Activated T-helper 17 cell treated with anti-CD3 and anti-CD28 coated beads, Interleukin-2, amount 50 U/mL, for 72 hours (primary cell): ENCODE results near the gene LILRB2. TPM values are rescaled to one million over a fixed set of nuclear protein-coding genes. Genes with fewer than 3 reads are reported as not detected.
"Not testable (repeated sequence)": the region's sequence is repeated elsewhere in the genome, so short reads cannot be mapped to it uniquely, and the experiment has no call there.

Experiments
- ATAC-seq: fragments of 150-1000 bp; cut with Tn5 transposase; replicated peaks from 2 replicates; pipeline ENCODE4 v1.10.0; 2021; ENCODE audit warnings: mild to moderate bottlenecking, moderate library complexity
- H3K27ac Mint-ChIP-seq: one replicate; pipeline ENCODE4 v1.8.0; 2022; ENCODE audit warnings: mixed read lengths
- H3K27me3 Mint-ChIP-seq: one replicate; pipeline ENCODE4 v1.8.0; 2022; ENCODE audit warnings: mixed read lengths
- H3K36me3 Mint-ChIP-seq: one replicate; pipeline ENCODE4 v1.8.0; 2022; ENCODE audit warnings: low read depth, mild to moderate bottlenecking, mixed read lengths
- H3K4me1 Mint-ChIP-seq: one replicate; pipeline ENCODE4 v1.8.0; 2022; ENCODE audit warnings: mixed read lengths
- H3K4me3 Mint-ChIP-seq: one replicate; pipeline ENCODE4 v1.8.0; 2022; ENCODE audit warnings: mild to moderate bottlenecking, mixed read lengths
- H3K9me3 Mint-ChIP-seq: one replicate; pipeline ENCODE4 v1.8.0; 2022; ENCODE audit warnings: mixed read lengths
- total RNA-seq, 2 donors: library from RNA; stranded (reverse); gene quantifications; one replicate each; pipeline ENCODE4 v1.2.3, GENCODE V29; 2022

The LILRB2 gene
- total RNA-seq, 2 donors from 2014 or later = not detected

- no peaks in the 10 kb centered on the region for H3K27me3 Mint-ChIP-seq
- no peaks in the 10 kb centered on the region for H3K36me3 Mint-ChIP-seq
- H3K4me1 Mint-ChIP-seq = peaks cover 7% of the 10 kb centered on the region
- peak overlapping the region; percentile 53 for H3K4me3 Mint-ChIP-seq
- H3K9me3 Mint-ChIP-seq = no peaks in the 10 kb centered on the region
- peak overlapping the region; percentile 40 for H3K27ac Mint-ChIP-seq
- peak; percentile 97 for ATAC-seq
These were observed 32.8 kb downstream of the LILRB2 start for GRCh38 chr19:54248016-54248601.

- H3K27ac Mint-ChIP-seq = peak overlapping the region; percentile 40
These were observed 33.6 kb downstream of the LILRB2 start for GRCh38 chr19:54247106-54247930.

GRCh38 chr19:54245936-54246335 lies 35.0 kb downstream of the LILRB2 start:
- no peak overlapping the region for H3K27ac Mint-ChIP-seq
- H3K4me3 Mint-ChIP-seq = no peak overlapping the region
- H3K4me1 Mint-ChIP-seq = peaks cover 7% of the 10 kb centered on the region
- H3K9me3 Mint-ChIP-seq = no peaks in the 10 kb centered on the region
- H3K36me3 Mint-ChIP-seq = no peaks in the 10 kb centered on the region
- H3K27me3 Mint-ChIP-seq = no peaks in the 10 kb centered on the region
- ATAC-seq = no peak

More at GRCh38 chr19:54247106-54247930, 33.6 kb downstream of the LILRB2 start:
- ATAC-seq = no peak
- Mint-ChIP-seq H3K4me3 (peak overlapping the region; percentile 53), H3K27me3 (no peaks in the 10 kb centered on the region), H3K9me3 (no peaks in the 10 kb centered on the region), H3K4me1 (peaks cover 7% of the 10 kb centered on the region), H3K36me3 (no peaks in the 10 kb centered on the region)

GRCh38 chr19:54243809-54244208 lies 37.1 kb downstream of the LILRB2 start:
- not testable (repeated sequence) for H3K4me1 Mint-ChIP-seq, H3K27me3 Mint-ChIP-seq, H3K36me3 Mint-ChIP-seq, H3K4me3 Mint-ChIP-seq, H3K9me3 Mint-ChIP-seq, H3K27ac Mint-ChIP-seq, ATAC-seq

GRCh38 chr19:54242646-54243045 lies 38.3 kb downstream of the LILRB2 start, which contains the start of gene LILRA6:
TSS of gene LILRA6 (minus strand) at chr19:54242790.
- not testable (repeated sequence) for H3K27me3 Mint-ChIP-seq, H3K27ac Mint-ChIP-seq, H3K4me3 Mint-ChIP-seq, H3K4me1 Mint-ChIP-seq, H3K36me3 Mint-ChIP-seq, H3K9me3 Mint-ChIP-seq
- ATAC-seq = peak; percentile 29

GRCh38 chr19:54242234-54242633 lies 38.7 kb downstream of the LILRB2 start:
- not testable (repeated sequence) for H3K36me3 Mint-ChIP-seq, H3K4me3 Mint-ChIP-seq, H3K9me3 Mint-ChIP-seq, H3K27ac Mint-ChIP-seq, ATAC-seq, H3K4me1 Mint-ChIP-seq, H3K27me3 Mint-ChIP-seq

GRCh38 chr19:54240372-54241336 lies 40.3 kb downstream of the LILRB2 start:
- not testable (repeated sequence) for H3K4me1 Mint-ChIP-seq, ATAC-seq, H3K36me3 Mint-ChIP-seq, H3K9me3 Mint-ChIP-seq, H3K27me3 Mint-ChIP-seq, H3K4me3 Mint-ChIP-seq, H3K27ac Mint-ChIP-seq

- not testable (repeated sequence) for H3K4me1 Mint-ChIP-seq, H3K27ac Mint-ChIP-seq, ATAC-seq, H3K27me3 Mint-ChIP-seq, H3K36me3 Mint-ChIP-seq, H3K9me3 Mint-ChIP-seq, H3K4me3 Mint-ChIP-seq
These were observed 41.2 kb downstream of the LILRB2 start for GRCh38 chr19:54239491-54240371.

GRCh38 chr19:54233941-54234340 lies 47.0 kb downstream of the LILRB2 start:
- Mint-ChIP-seq H3K4me1 (no peaks in the 10 kb centered on the region), H3K27me3 (no peaks in the 10 kb centered on the region), H3K36me3 (no peaks in the 10 kb centered on the region), H3K9me3 (no peaks in the 10 kb centered on the region), H3K4me3 (no peak overlapping the region), H3K27ac (no peak overlapping the region)
- ATAC-seq = no peak

GRCh38 chr19:54231077-54231931 lies 49.6 kb downstream of the LILRB2 start:
- H3K27me3 Mint-ChIP-seq = no peaks in the 10 kb centered on the region
- ATAC-seq = peak; percentile 89

GRCh38 chr19:54230031-54230430 lies 50.9 kb downstream of the LILRB2 start:
- Mint-ChIP-seq H3K4me3 (no peak overlapping the region), H3K9me3 (no peaks in the 10 kb centered on the region)

More at GRCh38 chr19:54231077-54231931, 49.6 kb downstream of the LILRB2 start:
- Mint-ChIP-seq H3K4me1 (no peaks in the 10 kb centered on the region), H3K36me3 (no peaks in the 10 kb centered on the region), H3K4me3 (no peak overlapping the region), H3K9me3 (no peaks in the 10 kb centered on the region), H3K27ac (no peak overlapping the region)

GRCh38 chr19:54229146-54229545 lies 51.8 kb downstream of the LILRB2 start:
- Mint-ChIP-seq H3K27ac (no peak overlapping the region), H3K27me3 (no peaks in the 10 kb centered on the region), H3K36me3 (no peaks in the 10 kb centered on the region), H3K4me3 (no peak overlapping the region), H3K9me3 (no peaks in the 10 kb centered on the region), H3K4me1 (no peaks in the 10 kb centered on the region)
- ATAC-seq = no peak

More at GRCh38 chr19:54230031-54230430, 50.9 kb downstream of the LILRB2 start:
- no peak for ATAC-seq
- Mint-ChIP-seq H3K4me1 (no peaks in the 10 kb centered on the region), H3K36me3 (no peaks in the 10 kb centered on the region), H3K27ac (no peak overlapping the region), H3K27me3 (no peaks in the 10 kb centered on the region)

GRCh38 chr19:54224619-54225018 lies 56.3 kb downstream of the LILRB2 start:
- not testable (repeated sequence) for H3K9me3 Mint-ChIP-seq, ATAC-seq, H3K4me3 Mint-ChIP-seq, H3K27me3 Mint-ChIP-seq, H3K36me3 Mint-ChIP-seq, H3K4me1 Mint-ChIP-seq, H3K27ac Mint-ChIP-seq
